Liver (tissue), 9 donors: ENCODE data around the gene TNRC6B. TPM values are rescaled to one million over a fixed set of nuclear protein-coding genes. Genes with fewer than 3 reads are reported as not detected.

ENCODE experiments used
- DNase-seq: peaks from one replicate; pipeline ENCODE4 v3.0.0-alpha.2; 2017; ENCODE audit warnings: low spot score
- H3K27ac ChIP-seq, 2 donors: one replicate each; pipeline ENCODE4 v1.7.0; 2013; ENCODE audit warnings: inconsistent platforms in 2 of 2, low read length in 2 of 2, control low read depth in 1 of 2, low read depth in 1 of 2, mild to moderate bottlenecking in 1 of 2
- H3K27me3 ChIP-seq, 4 donors: one replicate each; pipeline versions ENCODE4 v1.6.1 to v1.7.0; 2013; ENCODE audit warnings: low read length in 3 of 4, inconsistent platforms in 1 of 4, mild to moderate bottlenecking in 1 of 4, moderate library complexity in 1 of 4; ENCODE audit not compliant: control insufficient read depth in 4 of 4, insufficient read depth in 4 of 4
- H3K36me3 ChIP-seq, 4 donors: one replicate each; pipeline versions ENCODE4 v1.6.1 to v1.7.0; 2013; ENCODE audit warnings: low read length in 3 of 4, mild to moderate bottlenecking in 3 of 4, low read depth in 1 of 4, moderate library complexity in 1 of 4; ENCODE audit not compliant: control insufficient read depth in 4 of 4, insufficient read depth in 3 of 4
- H3K4me1 ChIP-seq, 4 donors: one replicate each; pipeline versions ENCODE4 v1.6.1 to v1.7.0; 2013; ENCODE audit warnings: low read length in 3 of 4, mild to moderate bottlenecking in 3 of 4, moderate library complexity in 1 of 4; ENCODE audit not compliant: control insufficient read depth in 4 of 4, insufficient read depth in 4 of 4
- H3K4me3 ChIP-seq, 3 donors: one replicate each; pipeline versions ENCODE4 v1.6.1 to v1.7.0; 2013; ENCODE audit warnings: low read length in 3 of 3, control low read depth in 1 of 3, low read depth in 1 of 3, mild to moderate bottlenecking in 1 of 3
- H3K9ac ChIP-seq, 2 donors: one replicate each; pipeline ENCODE4 v1.7.0; 2013; ENCODE audit warnings: low read length in 2 of 2, mild to moderate bottlenecking in 2 of 2, moderate library complexity in 2 of 2, control low read depth in 1 of 2, low read depth in 1 of 2
- H3K9me3 ChIP-seq, 4 donors: one replicate each; pipeline versions ENCODE4 v1.6.1 to v1.7.0; 2013; ENCODE audit warnings: low read length in 3 of 4; ENCODE audit not compliant: control insufficient read depth in 4 of 4
- ATF3 ChIP-seq: IDR thresholded peaks from 2 replicates; pipeline ENCODE4 v1.6.1; 2016; ENCODE audit warnings: antibody characterized with exemption
- CTCF ChIP-seq: fragments of 150-350 bp; IDR thresholded peaks from 2 replicates; pipeline ENCODE4 v1.5.1; 2017; ENCODE audit warnings: improper control_type of control experiment, low read depth, low read length; ENCODE audit not compliant: missing input control
- EGR1 ChIP-seq, 2 donors: IDR thresholded peaks; 2 replicates each; pipeline ENCODE4 v1.6.1; 2016 to 2018; ENCODE audit warnings: antibody characterized with exemption in 2 of 2, low read depth in 2 of 2
- FOXA1 ChIP-seq: IDR thresholded peaks from 2 replicates; pipeline ENCODE4 v1.6.1; 2016; ENCODE audit warnings: antibody characterized with exemption
- FOXA2 ChIP-seq: IDR thresholded peaks from 2 replicates; pipeline ENCODE4 v1.6.1; 2016; ENCODE audit warnings: antibody characterized with exemption
- GABPA ChIP-seq, 2 donors: IDR thresholded peaks in 1 of 2; conservative IDR thresholded peaks in 1 of 2; 2 replicates each; pipeline ENCODE4 v1.6.1; 2016; ENCODE audit warnings: antibody characterized with exemption in 2 of 2, mild to moderate bottlenecking in 1 of 2, moderate library complexity in 1 of 2
- HNF4A ChIP-seq, 2 donors: conservative IDR thresholded peaks; 2 replicates each; pipeline ENCODE4 v1.6.1; 2016; ENCODE audit warnings: antibody characterized with exemption in 2 of 2, mild to moderate bottlenecking in 2 of 2
- HNF4G ChIP-seq: IDR thresholded peaks from 2 replicates; pipeline ENCODE4 v1.6.1; 2016; ENCODE audit warnings: antibody characterized with exemption
- JUND ChIP-seq, 2 donors: IDR thresholded peaks; 2 replicates each; pipeline ENCODE4 v1.6.1; 2016; ENCODE audit warnings: antibody characterized with exemption in 2 of 2
- MAX ChIP-seq: IDR thresholded peaks from 2 replicates; pipeline ENCODE4 v1.6.1; 2016; ENCODE audit warnings: antibody characterized with exemption
- NR2F2 ChIP-seq: IDR thresholded peaks from 2 replicates; pipeline ENCODE4 v1.6.1; 2016; ENCODE audit warnings: antibody characterized with exemption
- RAD21 ChIP-seq, 2 donors: IDR thresholded peaks; 2 replicates each; pipeline ENCODE4 v1.6.1; 2016; ENCODE audit warnings: antibody characterized with exemption in 2 of 2, mild to moderate bottlenecking in 2 of 2
- REST ChIP-seq: IDR thresholded peaks from 2 replicates; pipeline ENCODE4 v1.6.1; 2016; ENCODE audit warnings: antibody characterized with exemption, mild to moderate bottlenecking
- RXRA ChIP-seq, 2 donors: IDR thresholded peaks; 2 replicates each; pipeline ENCODE4 v1.6.1; 2017 to 2018; ENCODE audit warnings: antibody characterized with exemption in 2 of 2, mild to moderate bottlenecking in 1 of 2
- SP1 ChIP-seq: IDR thresholded peaks from 2 replicates; pipeline ENCODE4 v1.6.1; 2018; ENCODE audit warnings: antibody characterized with exemption, mild to moderate bottlenecking
- TAF1 ChIP-seq: conservative IDR thresholded peaks from 2 replicates; pipeline ENCODE4 v1.6.1; 2016; ENCODE audit warnings: antibody characterized with exemption, mild to moderate bottlenecking
- YY1 ChIP-seq: IDR thresholded peaks from 2 replicates; pipeline ENCODE4 v1.6.1; 2016; ENCODE audit warnings: antibody characterized with exemption, mild to moderate bottlenecking
- ZBTB33 ChIP-seq: IDR thresholded peaks from 2 replicates; pipeline ENCODE4 v1.6.1; 2016; ENCODE audit warnings: antibody characterized with exemption
- WGBS: extraction: QIAGEN DNeasy Blood & Tissue Kit; methylation state at CpG from one replicate; pipeline ENCODE4 v1.1.7; 2013; 5-methylcytosine and 5-hydroxymethylcytosine counted together
- polyA plus RNA-seq, 2 donors: library from polyadenylated mRNA; stranded (reverse) in 1 of 2; unstranded in 1 of 2; fragments of 200-250 nt in 1 of 2; fragments of >200 nt in 1 of 2; fragmentation: Nextera tagmentation in 1 of 2; extraction: Ambion mirVana in 1 of 2; gene quantifications; one replicate each; pipeline versions ENCODE4 v1.2.1 to v1.2.3, GENCODE V29; 2013 to 2015
- total RNA-seq, 2 donors: library from RNA; depleted of rRNA; stranded (reverse); fragments of >200 nt; gene quantifications; one replicate each; pipeline ENCODE4 v1.2.3, GENCODE V29; 2014
- donor health status: healthy.
- donor health status: healthy.
- donor health status: healthy.
- donor health status: healthy.
- donor health status: healthy.

TNRC6B gene
- total and polyA plus RNA-seq, 4 donors, result 4.6 to 39.1 (median 26.4) TPM

GRCh38 chr22:40189997-40190396, 12.3 kb downstream of the TNRC6B start:
- WGBS, result 81% methylated on average over 1 of the region's 1 CpG
- TF ChIP-seq FOXA2 (no peak), RAD21 (IDR thresholded peaks at IDR 0.05) (no peak), EGR1 (IDR thresholded peaks at IDR 0.05; ENCODE audit: low read depth in 2 of 2) (no peak), FOXA1 (no peak), HNF4A (conservative IDR thresholded peaks at IDR 0.05) (no peak), SP1 (no peak), ATF3 (no peak), RXRA (IDR thresholded peaks at IDR 0.05) (no peak), NR2F2 (no peak), TAF1 (no peak), CTCF (no peak), REST (no peak), YY1 (no peak), JUND (IDR thresholded peaks at IDR 0.05) (no peak), GABPA (IDR thresholded peaks at IDR 0.05 in 1 of 2, conservative IDR thresholded peaks at IDR 0.05 in 1 of 2) (no peak), MAX (no peak), ZBTB33 (no peak), HNF4G (no peak)
- Histone ChIP-seq H3K9ac (no peak overlapping the region), H3K9me3 (no peaks in the 10 kb centered on the region), H3K27ac (no peak overlapping the region), H3K36me3 (no peaks in the 10 kb centered on the region), H3K4me3 (no peak overlapping the region), H3K4me1 (peaks cover 11 to 27% (median 21%) of the 10 kb centered on the region in 4 donors), H3K27me3 (no peaks in the 10 kb centered on the region)
- DNase-seq, result no peak
